H9 (cell line): Measurements from ENCODE around the gene ZCCHC13. TPM values are rescaled to one million over a fixed set of nuclear protein-coding genes. Genes with fewer than 3 reads are reported as not detected.

Experiments used
- DNase-seq: peaks from one replicate; pipeline ENCODE4 v3.0.0-alpha.2; 2017
- H2AFZ ChIP-seq: one replicate; pipeline ENCODE4 v1.6.1; 2013; ENCODE audit warnings: mild to moderate bottlenecking, low read length, control low read depth, moderate library complexity
- H2AK5ac ChIP-seq: 2 replicates; pipeline ENCODE4 v1.6.1; 2013; ENCODE audit warnings: low read length, control low read depth, mixed read lengths; ENCODE audit not compliant: insufficient read length
- H2BK120ac ChIP-seq: one replicate; pipeline ENCODE4 v1.6.1; 2013; ENCODE audit warnings: low read depth, mild to moderate bottlenecking, low read length, control low read depth, inconsistent platforms; ENCODE audit not compliant: poor library complexity, severe bottlenecking
- H2BK12ac ChIP-seq: 2 replicates; pipeline ENCODE4 v1.6.1; 2013; ENCODE audit warnings: low read length, control low read depth, mixed read lengths, low read depth; ENCODE audit not compliant: insufficient read length
- H2BK15ac ChIP-seq: 2 replicates; pipeline ENCODE4 v1.6.1; 2013; ENCODE audit warnings: low read depth, low read length, control low read depth
- H2BK20ac ChIP-seq: one replicate; pipeline ENCODE4 v1.6.1; 2013; ENCODE audit warnings: low read depth, mild to moderate bottlenecking, low read length, control low read depth, inconsistent platforms; ENCODE audit not compliant: poor library complexity, severe bottlenecking
- H2BK5ac ChIP-seq: 2 replicates; pipeline ENCODE4 v1.6.1; 2013; ENCODE audit warnings: low read length, control low read depth, mixed read lengths; ENCODE audit not compliant: insufficient read length
- H3K14ac ChIP-seq: 2 replicates; pipeline ENCODE4 v1.6.1; 2013; ENCODE audit warnings: low read length, control low read depth; ENCODE audit not compliant: insufficient read depth
- H3K18ac ChIP-seq: 2 replicates; pipeline ENCODE4 v1.6.1; 2013; ENCODE audit warnings: low read depth, mild to moderate bottlenecking, mixed read lengths, low read length, control low read depth; ENCODE audit not compliant: insufficient read length
- H3K23ac ChIP-seq: 2 replicates; pipeline ENCODE4 v1.6.1; 2013; ENCODE audit warnings: low read length, control low read depth, mixed read lengths, low read depth; ENCODE audit not compliant: insufficient read length
- H3K23me2 ChIP-seq: 2 replicates; pipeline ENCODE4 v1.6.1; 2013; ENCODE audit warnings: low read depth, mild to moderate bottlenecking, mixed read lengths, low read length, control low read depth; ENCODE audit not compliant: insufficient read length, poor library complexity, severe bottlenecking
- H3K27ac ChIP-seq: 2 replicates; pipeline ENCODE4 v1.5.1; 2013; ENCODE audit warnings: low read length, control low read depth, mixed read lengths, low read depth; ENCODE audit not compliant: insufficient read length
- H3K27me3 ChIP-seq: 2 replicates; pipeline ENCODE4 v1.6.1; 2013; ENCODE audit warnings: low read length, control low read depth, inconsistent platforms; ENCODE audit not compliant: insufficient read depth
- H3K4ac ChIP-seq: 2 replicates; pipeline ENCODE4 v1.6.1; 2013; ENCODE audit warnings: low read depth, mild to moderate bottlenecking, control low read depth, inconsistent platforms, low read length, moderate library complexity
- H3K4me1 ChIP-seq: 2 replicates; pipeline ENCODE4 v1.6.1; 2013; ENCODE audit warnings: low read length, control low read depth, inconsistent platforms; ENCODE audit not compliant: insufficient read depth
- H3K4me2 ChIP-seq: 2 replicates; pipeline ENCODE4 v1.6.1; 2013; ENCODE audit warnings: low read length, control low read depth, mixed read lengths; ENCODE audit not compliant: insufficient read length, insufficient read depth
- H3K56ac ChIP-seq: 2 replicates; pipeline ENCODE4 v1.6.1; 2013; ENCODE audit warnings: low read depth, mild to moderate bottlenecking, mixed read lengths, low read length, control low read depth; ENCODE audit not compliant: insufficient read length
- H3K79me1 ChIP-seq: 2 replicates; pipeline ENCODE4 v1.6.1; 2013; ENCODE audit warnings: low read depth, mild to moderate bottlenecking, moderate library complexity, low read length, control low read depth, inconsistent platforms; ENCODE audit not compliant: insufficient read depth, poor library complexity, severe bottlenecking
- H3K79me2 ChIP-seq: 2 replicates; pipeline ENCODE4 v1.6.1; 2013; ENCODE audit warnings: low read length, control low read depth, inconsistent platforms; ENCODE audit not compliant: insufficient read depth
- H3K9ac ChIP-seq: 2 replicates; pipeline ENCODE4 v1.6.1; 2013; ENCODE audit warnings: low read length, control low read depth, mixed read lengths; ENCODE audit not compliant: insufficient read length; ENCODE audit errors: extremely low read depth
- H3K9me3 ChIP-seq: one replicate; pipeline ENCODE4 v1.6.1; 2013; ENCODE audit warnings: low read depth, low read length, inconsistent platforms; ENCODE audit not compliant: control insufficient read depth
- H3T11ph ChIP-seq: one replicate; pipeline ENCODE4 v1.6.1; 2013; ENCODE audit warnings: mild to moderate bottlenecking, low read length, control low read depth, inconsistent platforms
- H4K20me1 ChIP-seq: one replicate; pipeline ENCODE4 v1.6.1; 2013; ENCODE audit not compliant: control insufficient read depth, insufficient read length, insufficient read depth
- H4K5ac ChIP-seq: 2 replicates; pipeline ENCODE4 v1.6.1; 2013; ENCODE audit warnings: low read depth, mild to moderate bottlenecking, mixed read lengths, low read length, control low read depth; ENCODE audit not compliant: insufficient read length
- H4K8ac ChIP-seq: replicated peaks from 2 replicates; pipeline ENCODE4 v1.6.1; 2013; ENCODE audit warnings: low read length, control low read depth, mixed read lengths, low read depth; ENCODE audit not compliant: insufficient read length
- H4K91ac ChIP-seq: 2 replicates; pipeline ENCODE4 v1.6.1; 2013; ENCODE audit warnings: low read depth, mild to moderate bottlenecking, moderate library complexity, mixed read lengths, low read length, control low read depth; ENCODE audit not compliant: insufficient read length
- H3K27ac Mint-ChIP-seq, 3 experiments: 2 replicates in 2 of 3; 3 replicates in 1 of 3; pipeline ENCODE4 v1.8.0; 2020 to 2021; ENCODE audit warnings: mixed read lengths in 3 of 3, mild to moderate bottlenecking in 1 of 3, moderate library complexity in 1 of 3
- H3K27me3 Mint-ChIP-seq: 2 replicates; pipeline ENCODE4 v1.8.0; 2021; ENCODE audit warnings: low read depth, mild to moderate bottlenecking, moderate library complexity, mixed read lengths
- H3K36me3 Mint-ChIP-seq, 3 experiments: 2 replicates in 2 of 3; 3 replicates in 1 of 3; pipeline ENCODE4 v1.8.0; 2020 to 2021; ENCODE audit warnings: low read depth in 3 of 3, mixed read lengths in 3 of 3; ENCODE audit not compliant: insufficient read depth in 1 of 3
- H3K4me1 Mint-ChIP-seq, 2 experiments: 2 replicates each; pipeline ENCODE4 v1.8.0; 2020; ENCODE audit warnings: mixed read lengths in 2 of 2
- H3K4me3 Mint-ChIP-seq, 2 experiments: 2 replicates in 1 of 2; 3 replicates in 1 of 2; pipeline ENCODE4 v1.8.0; 2020 to 2021; ENCODE audit warnings: mild to moderate bottlenecking in 2 of 2, mixed read lengths in 2 of 2, moderate library complexity in 1 of 2
- H3K9me3 Mint-ChIP-seq, 2 experiments: 2 replicates in 1 of 2; 3 replicates in 1 of 2; pipeline ENCODE4 v1.8.0; 2020; ENCODE audit warnings: mild to moderate bottlenecking in 2 of 2, mixed read lengths in 2 of 2, moderate library complexity in 1 of 2
- CTCF ChIP-seq: fragments of 200-600 bp; sonication (generic); conservative IDR thresholded peaks from 3 replicates; pipeline ENCODE4 v1.8.0; 2021; ENCODE audit warnings: antibody characterized with exemption, mild to moderate bottlenecking
- WGBS: extraction: QIAGEN DNeasy Blood & Tissue Kit; methylation state at CpG from one replicate; pipeline ENCODE4 v1.1.7; 2013; ENCODE audit warnings: missing lambda C conversion rate, low lambda C conversion rate, mixed read lengths; ENCODE audit not compliant: insufficient read length; ENCODE audit errors: extremely low coverage; 5-methylcytosine and 5-hydroxymethylcytosine counted together
- total RNA-seq: library from RNA; stranded (reverse); gene quantifications from 2 replicates; pipeline ENCODE4 v1.2.1, GENCODE V29; 2021

The ZCCHC13 gene
- total RNA-seq, 1 experiment from 2014 or later, result not detected

- Histone ChIP-seq H3K14ac (0 out of 2 replicates have a peak overlapping the region, but pooled peaks have one; percentile 25), H2BK20ac (no peak overlapping the region), H3K27ac (no peak overlapping the region), H3T11ph (no peak overlapping the region), H4K91ac (no peak overlapping the region), H3K9me3 (no peaks in the 10 kb centered on the region), H3K4me2 (no peak overlapping the region), H4K5ac (no peak overlapping the region), H4K20me1 (no peaks in the 10 kb centered on the region), H3K23me2 (no peaks in the 10 kb centered on the region), H2AFZ (no peak overlapping the region), H3K79me2 (no peaks in the 10 kb centered on the region), H3K18ac (no peak overlapping the region), H2BK15ac (no peak overlapping the region), H3K79me1 (no peaks in the 10 kb centered on the region), H3K27me3 (no peaks in the 10 kb centered on the region), H3K23ac (no peak overlapping the region), H3K56ac (no peak overlapping the region), H2BK120ac (no peak overlapping the region), H3K4me1 (peaks cover 12% of the 10 kb centered on the region; the same call in 1 of the 2 replicates), H3K9ac (no peak overlapping the region), H2BK5ac (no peak overlapping the region), H4K8ac (no peak overlapping the region), H2BK12ac (no peak overlapping the region), H3K4ac (no peak overlapping the region), H2AK5ac (no peak overlapping the region)
- Mint-ChIP-seq H3K9me3 (peaks cover 3 to 8% of the 10 kb centered on the region in 2 experiments; a peak in 2 of 5 replicates), H3K4me1 (peaks cover 25 to 38% of the 10 kb centered on the region in 2 experiments), H3K27ac (no peak overlapping the region; a peak in 1 of 7 replicates), H3K36me3 (peaks cover 0 to 15% (median 10%) of the 10 kb centered on the region in 3 experiments; a peak in 4 of 7 replicates), H3K27me3 (peaks cover 20% of the 10 kb centered on the region), H3K4me3 (no peak overlapping the region; a peak in 1 of 5 replicates)
- TF ChIP-seq CTCF, result no peak
- no peak for DNase-seq
- whole genome bisulfite sequencing, result no CpG with 5 or more reads among the region's 27 CpGs
Measured at GRCh38 chrX:74321191-74321590, 17.2 kb downstream of the ZCCHC13 start.
